SHP77 treated with DMSO at 0.1 percent for 48 hours (cell line): ENCODE measurements around the gene PTMA.
"Not testable (repeated sequence)": the region's sequence is repeated elsewhere in the genome, so short reads cannot be mapped to it uniquely, and the experiment has no call there.

ENCODE experiments used
- DNase-seq: peaks from one replicate; lab custom pipeline; 2025; lab: John Stamatoyannopoulos, UW

The PTMA gene

GRCh38 chr2:231707927-231708772 is at the start of gene PTMA:
TSS of gene PTMA (plus strand) at chr2:231708525. CDS start at chr2:231708707, 182 bp downstream.
- DNase-seq = peak; percentile 97

- DNase-seq = not testable (repeated sequence)
These were observed 48.3 kb upstream of the PTMA start for GRCh38 chr2:231660073-231660472.

GRCh38 chr2:231660860-231661259 is 47.5 kb upstream of the PTMA start:
- no peak for DNase-seq

- DNase-seq = no peak
These were observed 46.8 kb upstream of the PTMA start for GRCh38 chr2:231661422-231662027.

- peak; percentile 91 for DNase-seq
These were observed 46.1 kb upstream of the PTMA start for GRCh38 chr2:231662028-231662810.

- DNase-seq = peak; percentile 57
These were observed 45.4 kb upstream of the PTMA start for GRCh38 chr2:231662811-231663457.

- peak; percentile 18 for DNase-seq
These were observed 44.7 kb upstream of the PTMA start for GRCh38 chr2:231663458-231664212.

GRCh38 chr2:231664727-231665126 is 43.6 kb upstream of the PTMA start:
- DNase-seq = no peak

GRCh38 chr2:231665245-231666170 is 42.8 kb upstream of the PTMA start:
- DNase-seq = no peak

- DNase-seq = peak; percentile 84
These were observed 41.9 kb upstream of the PTMA start for GRCh38 chr2:231666171-231667095.

GRCh38 chr2:231667096-231667427 is 41.3 kb upstream of the PTMA start:
- DNase-seq = no peak

- DNase-seq = no peak
These were observed 40.8 kb upstream of the PTMA start for GRCh38 chr2:231667496-231667895.

GRCh38 chr2:231668981-231669380 is 39.3 kb upstream of the PTMA start:
- DNase-seq = no peak

- peak; percentile 15 for DNase-seq
These were observed 36.9 kb upstream of the PTMA start for GRCh38 chr2:231671270-231672050.

- peak; percentile 74 for DNase-seq
These were observed 35.5 kb upstream of the PTMA start for GRCh38 chr2:231672617-231673347.

- DNase-seq = peak; percentile 79
These were observed 35.0 kb upstream of the PTMA start for GRCh38 chr2:231673348-231673770.

GRCh38 chr2:231674587-231675338 is 33.6 kb upstream of the PTMA start:
- peak; percentile 40 for DNase-seq
